ENCODE measurements around the gene CDK10.
A peak's percentile ranks its signal among the peaks of the same experiment; 100 is the strongest.
"Not testable (repeated sequence)": the region's sequence is repeated elsewhere in the genome, so short reads cannot be mapped to it uniquely, and the experiment has no call there.

Gene CDK10

DNA sequence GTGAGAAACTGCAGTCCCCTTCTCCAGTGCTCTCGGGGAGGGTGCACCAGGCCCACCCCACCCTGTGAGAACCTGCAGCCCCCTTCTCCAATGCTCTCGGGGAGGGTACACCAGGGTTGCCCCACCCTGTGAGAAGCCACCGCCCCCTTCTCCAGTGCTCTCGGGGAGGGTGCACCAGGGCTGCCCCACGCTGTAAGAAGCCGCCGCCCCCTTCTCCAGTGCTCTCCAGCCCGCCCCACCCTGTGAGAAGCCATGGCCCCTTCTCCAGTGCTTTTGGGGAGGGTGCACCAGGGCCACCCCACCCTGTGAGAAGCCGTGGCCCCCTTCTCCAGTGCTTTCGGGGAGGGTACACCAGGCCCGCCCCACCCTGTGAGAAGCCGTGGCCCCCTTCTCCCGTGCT is 16.7 kb upstream of the CDK10 start:
- DNase-seq = no peak

DNA sequence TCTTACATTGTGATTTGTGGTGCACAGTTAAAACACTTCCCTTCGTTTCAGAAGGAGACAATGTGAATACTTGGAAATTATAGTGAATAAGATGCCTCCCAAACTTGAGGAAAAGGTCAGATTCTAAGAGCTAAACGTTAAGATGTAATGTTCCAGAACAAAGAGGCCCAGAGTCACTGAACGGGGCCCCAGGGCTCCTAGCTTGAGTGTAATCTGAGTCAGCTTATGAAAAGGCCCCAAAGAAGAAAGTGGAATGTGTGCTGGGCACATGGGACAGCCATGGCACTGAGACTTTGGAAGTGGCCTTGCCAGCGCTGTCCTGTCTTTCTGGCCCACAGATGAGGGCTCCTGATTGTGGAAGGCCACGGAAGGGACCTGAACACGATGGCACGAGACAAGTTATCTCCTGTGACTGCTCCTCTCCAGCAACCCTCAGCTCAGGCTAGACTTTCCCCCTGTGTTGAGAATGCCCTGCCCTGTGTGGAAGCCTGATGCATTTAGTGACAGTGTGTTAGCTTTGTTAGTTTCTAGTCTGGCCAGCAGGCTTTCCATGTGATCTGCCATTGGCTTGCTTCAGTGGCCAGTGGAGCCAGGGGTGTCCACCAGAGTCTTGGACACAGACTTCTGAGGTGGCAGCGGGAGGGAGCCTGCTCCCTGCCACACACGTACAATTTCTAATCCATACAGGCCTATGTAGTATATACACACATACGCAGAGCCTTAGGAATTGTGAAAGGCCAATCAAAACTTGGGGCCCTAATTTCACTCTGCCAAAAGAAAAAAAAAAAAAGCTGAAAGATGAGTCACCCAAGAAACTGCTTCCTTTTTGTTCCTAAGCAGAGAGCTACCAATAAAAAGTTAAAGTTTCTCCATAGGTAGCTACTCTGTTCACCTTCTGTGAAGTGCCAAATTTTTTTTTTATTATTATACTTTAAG is 15.7 kb upstream of the CDK10 start:
- no peak for DNase-seq

DNA sequence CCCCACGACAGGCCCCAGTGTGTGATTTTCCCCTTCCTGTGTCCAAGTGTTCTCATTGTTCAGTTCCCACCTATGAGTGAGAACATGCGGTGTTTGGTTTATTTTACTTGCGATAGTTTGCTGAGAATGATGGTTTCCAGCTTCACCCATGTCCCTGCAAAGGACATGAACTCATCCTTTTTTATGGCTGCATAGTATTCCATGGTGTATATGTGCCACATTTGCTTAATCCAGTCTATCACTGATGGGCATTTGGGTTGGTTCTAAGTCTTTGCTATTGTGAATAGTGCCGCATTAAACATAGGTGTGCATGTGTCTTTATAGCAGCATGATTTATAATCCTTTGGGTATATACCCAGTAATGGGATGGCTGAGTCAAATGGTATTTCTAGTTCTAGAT is 14.9 kb upstream of the CDK10 start:
- DNase-seq = not testable (repeated sequence)

DNA sequence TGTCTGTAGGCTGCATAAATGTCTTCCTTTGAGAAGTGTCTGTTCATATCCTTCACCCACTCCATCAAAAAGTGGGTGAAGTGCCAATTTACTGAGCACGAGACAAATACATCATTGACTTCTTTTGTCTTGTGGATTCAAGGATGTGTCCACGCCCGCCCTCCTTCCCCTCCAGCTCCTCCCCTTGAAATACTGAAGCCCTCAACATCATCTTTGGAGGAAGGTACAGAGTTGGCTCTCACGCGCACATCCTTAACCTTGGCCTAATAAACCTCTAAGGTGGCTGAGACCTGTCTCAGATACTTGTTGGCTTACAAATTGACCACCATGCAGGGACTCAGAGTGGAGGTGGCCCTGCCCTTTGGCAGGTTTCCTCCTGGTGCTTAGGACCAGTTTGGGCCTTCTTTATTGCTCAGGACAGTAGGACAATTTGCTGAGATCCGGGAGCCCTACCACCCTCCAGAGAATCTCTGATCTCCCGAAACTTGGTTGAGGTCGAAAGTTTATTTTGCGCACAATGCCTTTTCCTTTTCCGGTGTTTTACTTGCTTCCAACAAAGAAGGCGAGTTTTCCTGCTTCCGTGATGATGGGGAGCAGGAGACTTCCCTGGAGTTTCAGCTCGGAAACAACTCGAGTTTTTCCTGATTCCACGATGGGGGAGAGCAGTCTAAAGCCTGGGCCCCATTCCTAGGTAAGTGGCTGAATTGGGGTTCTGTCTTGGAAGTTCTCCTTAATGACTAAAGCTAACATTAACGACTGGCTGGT is 14.1 kb upstream of the CDK10 start:
- no peak for DNase-seq

DNA sequence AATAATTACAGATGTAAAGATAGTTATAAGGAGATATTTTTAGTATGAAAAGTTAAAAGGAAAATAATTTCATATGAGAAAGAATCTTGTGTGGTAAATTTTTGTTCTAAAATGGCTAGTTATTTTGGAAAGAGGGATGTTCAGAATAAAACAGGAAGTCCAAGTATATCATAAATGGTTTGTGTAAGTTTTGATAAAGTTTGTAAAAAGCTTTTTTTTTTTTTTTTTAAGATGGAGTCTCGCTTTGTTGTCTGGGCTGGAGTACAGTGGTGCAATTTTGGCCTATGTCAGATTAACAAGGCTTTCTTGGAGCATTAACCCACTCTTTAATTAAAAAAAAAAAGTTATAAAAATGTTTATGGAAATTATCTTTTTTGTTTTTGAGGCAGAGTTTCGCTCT is 8.2 kb upstream of the CDK10 start:
- no peak for DNase-seq

DNA sequence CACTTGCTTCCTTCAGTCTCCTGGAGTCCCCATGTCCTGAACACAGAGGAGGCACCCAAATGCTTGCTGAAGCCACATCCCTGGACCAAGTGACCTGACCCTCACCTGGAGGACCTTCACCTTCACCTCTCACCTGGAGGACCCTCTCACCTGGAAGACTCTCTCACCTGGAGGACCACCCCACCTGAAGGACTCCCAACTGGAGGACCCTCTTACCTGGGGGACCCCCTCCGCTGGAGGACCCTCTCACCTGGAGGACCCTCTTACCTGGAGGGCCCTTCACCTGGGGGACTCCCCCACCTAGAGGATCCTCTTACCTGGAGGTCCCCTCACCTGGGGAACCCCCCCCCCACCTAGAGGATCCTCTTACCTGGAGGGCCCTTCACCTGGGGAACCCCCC is 573 bp upstream of the CDK10 start:
- DNase-seq = no peak

DNA sequence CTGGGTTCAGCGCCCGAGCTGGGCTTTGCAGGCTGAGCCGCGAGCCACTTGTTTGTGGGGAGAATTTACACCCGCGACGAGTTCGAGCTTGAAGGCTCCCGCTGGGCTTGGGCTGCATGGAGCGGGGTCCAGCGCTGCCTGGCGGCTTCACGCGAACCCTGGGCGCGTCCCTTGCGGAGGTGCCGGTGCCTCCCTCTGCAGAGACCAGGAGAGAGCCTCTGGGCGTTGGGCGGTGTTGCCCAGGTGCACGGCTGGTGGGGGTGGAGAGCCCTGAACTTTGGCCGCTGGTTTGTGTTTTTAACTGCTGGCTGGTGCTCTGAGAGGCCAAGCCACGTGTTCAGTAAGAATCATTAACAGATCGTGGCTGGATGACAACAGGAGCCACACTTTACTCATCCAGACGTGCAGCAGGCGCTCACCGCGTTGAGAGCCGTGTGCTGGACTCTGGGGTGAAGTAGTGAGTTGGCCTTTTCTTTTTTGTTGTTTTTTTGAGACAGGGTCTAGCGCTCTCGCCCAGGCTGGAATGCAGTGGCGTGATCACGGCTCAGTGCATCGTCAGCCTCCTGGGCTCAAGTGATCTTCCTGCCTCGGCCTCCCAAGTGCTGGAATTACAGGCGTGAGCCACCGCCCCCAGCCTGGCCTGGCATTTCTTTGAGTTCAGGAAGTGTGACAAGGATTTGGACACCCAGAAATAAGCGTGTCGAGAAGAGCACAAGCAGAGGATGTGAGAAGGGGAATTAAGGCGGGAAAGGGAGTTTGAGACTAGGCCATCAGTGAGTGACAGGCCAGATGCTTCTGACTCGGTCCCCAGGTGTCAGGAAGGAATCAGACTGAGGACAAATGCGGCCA is 827 bp downstream of the CDK10 start:
- no peak for DNase-seq

DNA sequence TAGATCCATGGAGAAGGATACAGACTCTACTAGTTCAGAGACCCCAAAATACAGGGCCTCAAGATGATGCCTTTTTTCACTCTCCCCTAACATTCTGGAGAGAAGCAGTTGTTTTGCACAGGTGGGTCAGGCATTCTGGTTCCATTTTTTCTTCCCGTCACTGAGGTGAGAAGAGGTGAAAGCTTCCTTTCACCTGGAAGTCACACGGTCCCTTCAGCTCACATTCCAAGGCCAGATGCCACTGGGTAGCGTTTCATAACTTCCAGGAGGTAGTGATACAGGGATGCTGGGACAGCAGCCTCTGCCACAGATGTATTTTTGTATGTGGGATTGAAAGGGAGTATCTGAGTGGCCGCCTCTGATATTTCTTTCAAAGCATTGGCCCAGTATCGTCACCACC is 1.9 kb downstream of the CDK10 start:
- DNase-seq = no peak

DNA sequence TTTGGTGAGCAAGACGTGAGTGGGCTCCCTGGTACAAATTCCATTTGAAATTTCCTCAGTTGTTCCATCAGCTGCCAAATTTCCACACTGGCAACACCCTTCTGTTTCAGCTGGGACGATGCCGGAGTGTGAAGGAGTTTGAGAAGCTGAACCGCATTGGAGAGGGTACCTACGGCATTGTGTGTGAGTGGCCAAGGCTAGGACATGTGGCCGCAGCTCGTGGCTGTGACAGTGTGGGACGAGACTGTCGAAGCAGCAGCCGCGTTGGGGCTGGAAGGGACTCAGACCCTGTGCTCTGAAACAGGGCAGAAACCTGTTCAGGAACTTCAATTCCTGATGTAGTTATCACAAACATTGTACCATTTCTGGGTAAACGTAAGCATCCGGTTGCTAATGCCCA is 2.7 kb downstream of the CDK10 start:
- no peak for DNase-seq

DNA sequence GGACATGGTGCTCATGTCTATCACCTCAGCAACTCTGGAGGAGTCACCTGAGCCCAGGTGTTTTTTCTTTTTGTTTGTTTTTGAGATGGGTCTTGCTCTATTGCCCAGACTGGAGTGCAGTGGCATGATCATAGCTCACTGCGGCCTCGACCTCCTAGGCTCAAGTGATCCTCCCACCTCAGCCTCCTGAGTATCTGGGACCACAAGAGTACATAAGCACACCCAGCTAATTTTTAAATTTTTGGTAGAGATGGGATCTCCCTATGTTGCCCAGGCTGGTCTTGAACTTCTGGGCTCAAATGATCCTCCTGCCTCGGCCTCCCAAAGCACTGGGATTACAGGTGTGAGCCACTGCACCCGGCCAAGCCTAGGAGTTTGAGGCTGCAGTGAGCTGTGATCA is 3.1 kb downstream of the CDK10 start:
- DNase-seq = not testable (repeated sequence)

DNA sequence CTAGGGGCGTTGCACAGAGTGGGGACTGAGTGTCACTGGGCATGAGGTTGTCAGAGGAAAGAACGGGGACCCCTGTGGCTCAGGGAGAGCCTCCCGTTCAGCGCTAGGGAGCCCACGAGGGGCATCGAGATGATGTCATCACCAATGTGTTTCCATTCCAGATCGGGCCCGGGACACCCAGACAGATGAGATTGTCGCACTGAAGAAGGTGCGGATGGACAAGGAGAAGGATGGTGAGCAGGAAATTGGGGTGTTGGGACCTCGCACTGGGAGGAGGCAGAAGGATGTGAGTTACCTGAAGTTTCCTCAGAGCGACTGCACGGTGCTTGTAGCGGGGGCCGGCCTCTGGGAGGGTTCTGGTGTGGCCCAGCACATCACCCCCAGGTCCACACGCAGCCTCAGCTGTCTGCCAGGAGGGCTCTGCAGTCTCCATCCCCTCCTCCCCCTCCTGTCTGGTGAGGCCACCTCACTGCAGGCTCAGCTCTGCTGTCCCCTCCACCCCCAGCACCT is 4.0 kb downstream of the CDK10 start:
- no peak for DNase-seq

DNA sequence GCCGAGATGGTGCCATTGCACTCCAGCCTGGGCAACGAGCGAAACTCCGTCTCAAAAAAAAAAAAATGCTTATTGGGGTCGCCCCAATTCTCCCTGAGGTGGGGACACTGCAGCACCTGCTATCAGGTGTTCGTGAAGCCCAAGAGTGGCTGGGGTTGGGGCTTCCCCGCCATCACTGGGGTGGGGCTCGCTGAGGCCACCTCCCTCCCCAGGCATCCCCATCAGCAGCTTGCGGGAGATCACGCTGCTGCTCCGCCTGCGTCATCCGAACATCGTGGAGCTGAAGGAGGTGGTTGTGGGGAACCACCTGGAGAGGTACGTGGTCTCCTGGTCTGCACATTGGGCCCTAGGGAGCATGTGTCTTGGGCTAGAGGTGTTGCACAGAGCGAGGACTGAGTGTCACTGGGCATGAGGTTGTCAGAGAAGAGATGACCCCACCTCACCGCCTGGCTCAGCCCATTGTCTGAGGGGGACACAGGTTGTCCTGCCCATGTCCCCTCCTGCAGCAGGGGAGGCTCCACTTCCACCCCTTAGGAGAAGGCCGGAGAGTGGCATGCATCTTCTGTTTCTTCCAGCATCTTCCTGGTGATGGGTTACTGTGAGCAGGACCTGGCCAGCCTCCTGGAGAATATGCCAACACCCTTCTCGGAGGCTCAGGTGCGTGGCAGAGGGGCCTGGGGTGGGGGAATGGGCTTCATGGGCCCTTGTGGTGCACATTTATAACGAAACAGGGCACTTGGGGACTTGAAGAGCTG is 4.9 kb downstream of the CDK10 start:
- DNase-seq = no peak

DNA sequence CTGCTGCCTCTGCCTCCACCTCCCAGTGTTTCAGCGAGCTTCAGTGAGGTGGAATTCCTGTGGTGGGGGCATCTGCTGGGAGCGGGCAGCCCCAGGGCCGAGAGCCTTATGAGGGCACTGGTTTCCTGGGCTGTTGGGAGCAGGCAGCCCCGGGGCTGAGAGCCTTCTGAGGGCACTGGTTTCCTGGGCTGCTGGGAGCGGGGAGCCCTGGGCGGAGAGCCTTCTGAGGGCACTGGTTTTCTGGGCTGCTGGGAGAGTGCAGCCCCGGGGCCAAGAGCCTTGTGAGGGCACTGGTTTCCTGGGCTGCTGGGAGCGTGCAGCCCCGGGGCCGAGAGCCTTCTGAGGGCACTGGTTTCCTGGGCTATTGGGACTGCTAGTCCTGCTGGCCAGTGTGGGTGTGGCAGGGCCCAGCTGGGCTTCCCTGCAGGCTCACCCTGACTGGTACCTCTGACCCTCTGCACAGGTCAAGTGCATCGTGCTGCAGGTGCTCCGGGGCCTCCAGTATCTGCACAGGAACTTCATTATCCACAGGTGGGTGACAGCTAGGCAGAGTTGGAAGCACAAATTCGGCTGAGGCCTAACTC is 5.6 kb downstream of the CDK10 start:
- no peak for DNase-seq

DNA sequence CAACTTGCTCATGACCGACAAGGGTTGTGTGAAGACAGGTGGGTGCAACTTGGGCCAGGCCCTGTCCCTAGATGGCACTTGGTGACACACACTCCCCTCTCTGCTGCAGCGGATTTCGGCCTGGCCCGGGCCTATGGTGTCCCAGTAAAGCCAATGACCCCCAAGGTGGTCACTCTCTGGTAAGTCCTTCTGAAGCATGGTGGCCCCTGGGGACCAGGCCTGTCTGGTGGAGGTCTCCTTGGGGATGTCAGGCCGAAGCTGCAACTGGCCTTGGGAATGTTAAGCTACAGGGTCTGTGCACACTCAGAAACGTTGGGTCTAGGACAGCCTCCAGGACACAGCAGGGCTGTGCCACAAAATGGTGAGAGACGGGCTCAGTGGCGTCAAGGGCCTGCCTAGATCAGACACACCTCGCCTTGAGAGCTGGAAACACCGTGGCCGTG is 6.8 kb downstream of the CDK10 start:
- no peak for DNase-seq

DNA sequence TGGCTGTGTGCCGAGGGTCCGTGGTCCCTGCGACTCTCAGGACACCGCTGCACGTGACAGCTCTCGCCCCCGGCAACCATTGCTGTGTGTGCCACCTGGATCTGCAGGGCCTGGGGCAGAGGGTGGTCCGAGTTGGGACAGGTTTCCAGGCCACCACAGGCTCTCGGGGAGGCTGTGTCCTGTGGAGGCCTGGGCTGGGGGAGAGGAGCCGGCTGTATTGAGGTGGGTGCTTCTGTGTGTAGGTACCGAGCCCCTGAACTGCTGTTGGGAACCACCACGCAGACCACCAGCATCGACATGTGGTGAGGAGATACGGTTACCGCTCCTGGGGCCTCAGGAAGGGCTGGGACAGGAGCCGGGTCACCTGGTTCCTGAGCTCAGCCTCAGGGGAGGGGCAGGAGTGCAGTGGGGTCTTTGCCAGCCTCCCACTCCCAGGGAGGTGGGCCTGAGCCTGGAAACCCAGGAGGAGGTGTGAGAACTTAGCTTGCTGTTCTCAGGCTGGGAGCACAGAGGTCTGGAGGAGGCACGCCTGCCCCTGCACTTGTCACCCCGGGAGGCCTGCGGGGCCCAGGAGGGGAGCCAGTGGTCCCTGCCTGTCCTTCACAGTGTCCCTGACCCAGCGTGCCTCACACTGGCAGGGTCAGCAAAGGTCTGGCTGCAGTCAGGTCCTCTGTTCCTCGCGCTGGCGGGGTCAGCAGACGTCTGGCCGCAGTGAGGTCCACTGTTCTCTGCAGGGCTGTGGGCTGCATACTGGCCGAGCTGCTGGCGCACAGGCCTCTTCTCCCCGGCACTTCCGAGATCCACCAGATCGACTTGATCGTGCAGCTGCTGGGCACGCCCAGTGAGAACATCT is 7.7 kb downstream of the CDK10 start:
- DNase-seq = no peak

DNA sequence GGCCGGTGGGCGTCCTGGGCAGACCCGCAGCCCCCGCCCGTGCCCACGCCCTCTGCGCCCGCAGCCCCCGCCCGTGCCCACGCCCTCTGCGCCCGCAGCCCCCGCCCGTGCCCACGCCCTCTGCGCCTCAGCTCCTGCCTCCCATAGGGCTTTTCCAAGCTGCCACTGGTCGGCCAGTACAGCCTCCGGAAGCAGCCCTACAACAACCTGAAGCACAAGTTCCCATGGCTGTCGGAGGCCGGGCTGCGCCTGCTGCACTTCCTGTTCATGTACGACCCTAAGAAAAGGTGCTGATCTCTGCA is 8.2 kb downstream of the CDK10 start:
- not testable (repeated sequence) for DNase-seq

DNA sequence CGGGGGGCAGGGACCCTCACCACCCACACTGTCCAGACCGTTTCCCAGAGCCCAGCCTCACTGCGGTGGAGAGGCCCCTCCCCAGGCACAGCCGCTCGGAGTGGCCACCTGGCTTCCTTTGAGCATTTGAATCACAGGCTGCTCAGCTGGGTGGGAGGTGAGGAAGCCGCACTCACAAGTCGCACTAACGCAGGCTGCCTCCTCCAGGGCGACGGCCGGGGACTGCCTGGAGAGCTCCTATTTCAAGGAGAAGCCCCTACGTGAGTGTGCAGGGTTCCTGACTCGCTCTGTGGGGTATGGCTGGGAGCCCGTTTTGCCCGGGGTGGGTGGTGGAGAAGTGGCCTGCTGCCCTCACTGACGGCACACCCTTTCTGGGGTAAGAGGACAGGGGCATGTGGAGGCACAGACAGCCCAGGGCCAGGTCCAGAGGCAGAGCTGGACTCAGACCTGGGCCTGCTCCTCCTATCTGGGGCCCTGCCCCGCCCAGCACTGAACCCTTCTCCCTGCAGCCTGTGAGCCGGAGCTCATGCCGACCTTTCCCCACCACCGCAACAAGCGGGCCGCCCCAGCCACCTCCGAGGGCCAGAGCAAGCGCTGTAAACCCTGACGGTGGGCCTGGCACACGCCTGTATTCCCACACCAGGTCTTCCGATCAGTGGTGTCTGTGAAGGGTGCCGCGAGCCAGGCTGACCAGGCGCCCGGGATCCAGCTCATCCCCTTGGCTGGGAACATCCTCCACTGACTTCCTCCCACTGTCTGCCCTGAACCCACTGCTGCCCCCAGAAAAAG is 8.8 kb downstream of the CDK10 start:
- DNase-seq = no peak

DNA sequence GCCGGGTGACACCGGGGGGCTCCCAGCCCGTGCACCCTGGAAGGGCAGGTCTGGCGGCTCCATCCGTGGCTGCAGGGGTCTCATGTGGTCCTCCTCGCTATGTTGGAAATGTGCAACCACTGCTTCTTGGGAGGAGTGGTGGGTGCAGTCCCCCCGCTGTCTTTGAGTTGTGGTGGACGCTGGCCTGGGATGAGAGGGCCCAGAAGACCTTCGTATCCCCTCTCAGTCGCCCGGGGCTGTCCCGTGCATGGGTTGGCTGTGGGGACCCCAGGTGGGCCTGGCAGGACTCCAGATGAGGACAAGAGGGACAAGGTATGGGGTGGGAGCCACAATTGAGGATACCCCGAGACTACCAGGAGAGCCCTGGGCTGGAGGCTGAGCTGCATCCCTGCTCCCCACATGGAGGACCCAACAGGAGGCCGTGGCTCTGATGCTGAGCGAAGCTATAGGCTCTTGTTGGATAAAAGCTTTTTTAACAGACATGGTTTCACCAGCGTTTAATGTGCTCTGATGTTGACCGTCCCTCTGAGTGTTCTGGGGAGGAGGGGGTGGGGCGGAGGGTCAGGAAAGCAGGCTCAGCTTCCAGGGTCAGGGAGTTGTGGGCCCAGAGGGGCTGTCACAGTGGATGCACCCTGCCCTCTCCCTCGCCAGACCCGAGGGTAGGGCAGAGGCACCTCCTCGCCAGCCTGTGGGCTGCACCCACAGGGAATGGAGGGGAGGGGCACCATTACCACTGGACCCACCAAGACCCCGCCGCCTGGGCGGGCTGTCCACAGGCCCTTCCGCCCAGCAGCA is 9.6 kb downstream of the CDK10 start:
- no peak for DNase-seq

DNA sequence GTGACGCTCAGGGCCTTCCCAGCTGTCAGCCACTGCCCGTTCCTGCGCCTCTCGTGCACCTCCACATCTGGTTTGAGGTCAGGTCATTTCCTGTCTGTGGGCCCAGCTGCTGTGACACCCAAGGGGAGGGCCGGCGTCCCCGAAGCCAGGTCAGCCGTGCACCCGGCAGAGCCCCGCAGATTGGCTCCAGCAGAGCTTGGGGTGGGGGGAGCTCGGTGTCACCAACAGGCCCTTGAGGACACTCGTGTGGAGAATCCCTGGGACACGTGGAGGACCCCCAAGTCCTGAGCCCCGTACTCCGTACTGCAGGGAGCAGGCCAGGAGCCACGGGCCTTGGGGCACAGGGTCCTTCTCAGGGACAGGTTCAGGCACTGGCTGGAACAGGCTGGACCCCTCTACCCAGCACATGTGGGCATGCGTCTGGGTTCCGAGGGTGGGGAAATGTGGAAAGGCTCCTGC is 10.2 kb downstream of the CDK10 start:
- peak; percentile 30 for DNase-seq
